NB4 (cell line): ENCODE data around the gene GPATCH3.
A peak's percentile ranks its signal among the peaks of the same experiment; 100 is the strongest.

ENCODE experiments used
- DNase-seq: peaks from one replicate; pipeline ENCODE4 v3.0.0; 2010; ENCODE audit warnings: low read depth
- H3K4me3 ChIP-seq: one replicate; pipeline ENCODE4 v1.5.1; 2011; ENCODE audit warnings: mild to moderate bottlenecking, low read depth, low read length, moderate library complexity
- CTCF ChIP-seq: IDR thresholded peaks from one replicate; pipeline ENCODE4 v1.5.1; 2012; ENCODE audit warnings: low read depth, low read length
- MAX ChIP-seq: IDR thresholded peaks from 2 replicates; pipeline ENCODE4 v1.6.1; 2011; ENCODE audit warnings: low read depth, low read length
- MYC ChIP-seq: IDR thresholded peaks from 2 replicates; pipeline ENCODE4 v1.6.1; 2011; ENCODE audit warnings: low read depth, low read length
- POLR2A ChIP-seq: IDR thresholded peaks from 2 replicates; pipeline ENCODE4 v1.6.1; 2011; ENCODE audit warnings: mild to moderate bottlenecking; ENCODE audit not compliant: insufficient read length; ENCODE audit errors: extremely low read depth

Gene GPATCH3

GRCh38 chr1:26856604-26857469 lies 43.4 kb downstream of the GPATCH3 start:
- no peak for DNase-seq
- no peak for TF ChIP-seq MYC
- TF ChIP-seq CTCF, result no peak
- TF ChIP-seq MAX, result no peak
- TF ChIP-seq POLR2A, result no peak
- no peak overlapping the region for H3K4me3 ChIP-seq

- TF ChIP-seq MAX (no peak), POLR2A (no peak), CTCF (no peak), MYC (no peak)
- DNase-seq, result no peak
- no peak overlapping the region for H3K4me3 ChIP-seq
Measured at GRCh38 chr1:26856181-26856580, 44.1 kb downstream of the GPATCH3 start.

- no peak for DNase-seq
- TF ChIP-seq MAX (no peak), POLR2A (no peak), MYC (no peak), CTCF (no peak)
- no peak overlapping the region for H3K4me3 ChIP-seq
Measured at GRCh38 chr1:26855636-26856035, 44.6 kb downstream of the GPATCH3 start.

GRCh38 chr1:26854906-26855305 lies 45.4 kb downstream of the GPATCH3 start:
- no peak for TF ChIP-seq MYC
- no peak for TF ChIP-seq CTCF
- TF ChIP-seq POLR2A, result no peak
- TF ChIP-seq MAX, result no peak
- no peak for DNase-seq
- no peak overlapping the region for H3K4me3 ChIP-seq

- TF ChIP-seq MYC, result no peak
- no peak for DNase-seq
- no peak overlapping the region for H3K4me3 ChIP-seq
Measured at GRCh38 chr1:26853600-26853999, 46.7 kb downstream of the GPATCH3 start.

GRCh38 chr1:26853156-26853555 lies 47.1 kb downstream of the GPATCH3 start:
- TF ChIP-seq CTCF (peak; percentile 79), MYC (no peak)
- peak; percentile 77 for DNase-seq
- H3K4me3 ChIP-seq, result no peak overlapping the region
